ENCODE results near the gene C1orf167.

DNA sequence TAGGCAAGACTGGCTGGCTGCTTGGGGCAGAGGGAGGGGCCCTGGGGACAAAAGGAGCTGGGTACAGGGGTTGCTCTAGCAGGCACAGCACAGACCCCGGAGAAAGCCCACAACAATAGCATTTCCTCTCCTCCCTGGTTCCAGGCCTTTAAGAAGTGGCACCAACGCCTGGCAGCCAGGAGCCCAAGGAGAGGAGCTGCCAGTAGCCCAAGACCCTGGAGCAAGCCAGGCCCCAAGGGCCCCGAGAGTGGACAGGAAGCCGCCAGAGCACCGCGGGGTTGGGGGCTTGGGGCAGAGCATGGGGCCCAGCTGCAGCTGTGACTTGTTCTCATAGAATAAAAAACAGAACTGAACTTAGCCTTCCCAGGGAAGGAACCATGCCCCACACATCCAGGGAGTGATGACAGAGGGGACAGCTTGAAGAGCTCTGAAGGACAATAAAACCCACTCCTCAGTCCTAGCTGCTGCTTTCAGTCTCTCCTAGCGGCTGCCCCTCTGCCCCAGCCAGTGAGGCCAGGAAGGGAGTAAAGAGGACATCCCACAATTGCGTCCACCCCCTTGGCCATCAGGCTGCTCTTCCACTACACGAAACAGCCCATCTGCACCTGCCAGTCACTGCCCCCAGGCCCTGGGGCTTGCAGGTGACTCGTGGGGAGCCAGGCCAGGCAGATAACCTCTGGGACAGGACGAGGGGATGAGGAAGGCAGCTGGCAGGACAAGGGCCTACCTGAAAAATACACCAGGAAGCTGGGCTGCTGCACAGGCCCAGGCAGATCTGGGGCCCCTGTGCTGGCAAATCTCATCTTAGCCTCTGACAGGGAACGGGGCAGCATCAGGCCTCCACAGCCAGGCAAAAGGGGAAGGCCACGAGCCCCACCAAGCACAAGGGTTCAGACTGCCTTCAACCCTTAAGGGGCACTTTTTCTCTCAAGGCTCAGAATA is 27.4 kb downstream of the C1orf167 start:
- TF ChIP-seq TCF7 (IDR thresholded peaks at IDR 0.05; ENCODE audit: low read depth), result no peak
- no peak for TF ChIP-seq SMC3 (IDR thresholded peaks at IDR 0.05; ENCODE audit: low read length)
- no peak for TF ChIP-seq HNRNPLL (IDR thresholded peaks at IDR 0.05; ENCODE audit: low read depth, low read length, poor library complexity, severe bottlenecking)
- TF ChIP-seq, protein P1, sequence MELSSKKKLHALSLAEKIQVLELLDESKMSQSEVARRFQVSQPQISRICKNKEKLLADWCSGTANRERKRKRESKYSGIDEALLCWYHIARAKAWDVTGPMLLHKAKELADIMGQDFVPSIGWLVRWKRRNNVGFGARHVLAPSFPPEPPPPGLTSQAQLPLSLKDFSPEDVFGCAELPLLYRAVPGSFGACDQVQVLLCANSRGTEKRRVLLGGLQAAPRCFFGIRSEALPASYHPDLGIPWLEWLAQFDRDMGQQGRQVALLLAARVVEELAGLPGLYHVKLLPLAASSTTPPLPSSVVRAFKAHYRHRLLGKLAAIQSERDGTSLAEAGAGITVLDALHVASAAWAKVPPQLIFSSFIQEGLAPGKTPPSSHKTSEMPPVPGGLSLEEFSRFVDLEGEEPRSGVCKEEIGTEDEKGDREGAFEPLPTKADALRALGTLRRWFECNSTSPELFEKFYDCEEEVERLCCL (CRISPR knock-in tag; IDR thresholded peaks at IDR 0.05; ENCODE audit: borderline replicate concordance), result no peak
- TF ChIP-seq MIER2 (CRISPR knock-in tag; IDR thresholded peaks at IDR 0.05), result no peak
- TF ChIP-seq, protein P2, sequence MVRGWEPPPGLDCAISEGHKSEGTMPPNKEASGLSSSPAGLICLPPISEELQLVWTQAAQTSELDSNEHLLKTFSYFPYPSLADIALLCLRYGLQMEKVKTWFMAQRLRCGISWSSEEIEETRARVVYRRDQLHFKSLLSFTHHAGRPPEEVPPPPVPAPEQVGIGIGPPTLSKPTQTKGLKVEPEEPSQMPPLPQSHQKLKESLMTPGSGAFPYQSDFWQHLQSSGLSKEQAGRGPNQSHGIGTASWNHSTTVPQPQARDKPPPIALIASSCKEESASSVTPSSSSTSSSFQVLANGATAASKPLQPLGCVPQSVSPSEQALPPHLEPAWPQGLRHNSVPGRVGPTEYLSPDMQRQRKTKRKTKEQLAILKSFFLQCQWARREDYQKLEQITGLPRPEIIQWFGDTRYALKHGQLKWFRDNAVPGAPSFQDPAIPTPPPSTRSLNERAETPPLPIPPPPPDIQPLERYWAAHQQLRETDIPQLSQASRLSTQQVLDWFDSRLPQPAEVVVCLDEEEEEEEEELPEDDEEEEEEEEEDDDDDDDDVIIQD (CRISPR knock-in tag; IDR thresholded peaks at IDR 0.05; ENCODE audit: low read depth), result no peak

Data from HepG2 (cell line).